RPMI8226 (cell line): ENCODE data around the gene ACACB.

Experiments used
- DNase-seq: peaks from one replicate; pipeline ENCODE4 v3.0.0-alpha.2; 2015

Gene ACACB

DNA sequence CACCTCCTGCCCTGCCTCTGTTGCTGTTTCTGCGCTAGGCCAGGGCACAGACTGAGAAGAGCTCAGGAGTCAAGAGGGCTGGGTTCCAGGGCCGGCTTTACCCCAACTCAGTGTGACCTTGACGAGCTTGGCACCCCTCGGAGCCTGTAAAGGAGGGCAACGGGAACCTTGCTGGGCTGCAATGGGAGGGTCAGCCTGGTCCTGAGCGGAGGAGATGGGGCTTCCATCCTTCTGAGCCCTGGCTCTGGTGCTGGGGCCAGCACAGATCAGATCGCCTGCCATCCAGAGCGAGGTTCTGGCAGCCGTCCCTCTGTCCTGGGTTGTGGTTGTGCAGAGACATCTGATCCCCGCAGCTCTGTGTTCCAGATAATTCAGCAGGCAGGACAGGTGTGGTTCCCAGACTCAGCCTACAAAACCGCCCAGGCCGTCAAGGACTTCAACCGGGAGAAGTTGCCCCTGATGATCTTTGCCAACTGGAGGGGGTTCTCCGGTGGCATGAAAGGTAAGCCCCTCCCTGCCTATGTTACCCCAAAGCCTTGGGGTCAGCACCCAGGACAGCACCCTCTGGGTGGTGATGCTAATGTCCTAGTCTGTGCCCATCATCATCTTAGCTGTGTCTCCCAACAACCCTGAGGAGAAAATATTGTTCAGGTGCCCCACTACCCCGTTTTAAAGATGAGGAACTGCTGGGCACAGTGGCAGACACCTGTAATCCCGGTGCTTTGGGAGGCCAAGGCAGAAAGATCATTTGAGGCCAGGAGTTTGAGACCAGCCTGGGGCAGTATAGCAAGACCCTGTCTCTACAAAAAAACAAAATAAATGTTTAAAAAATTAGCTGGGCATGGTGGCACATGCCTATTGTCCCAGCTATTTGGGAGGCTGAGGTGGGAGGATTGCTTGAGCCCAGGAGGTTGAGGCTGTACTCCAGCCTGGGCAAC lies 142.5 kb downstream of the ACACB start:
- no peak for DNase-seq

DNA sequence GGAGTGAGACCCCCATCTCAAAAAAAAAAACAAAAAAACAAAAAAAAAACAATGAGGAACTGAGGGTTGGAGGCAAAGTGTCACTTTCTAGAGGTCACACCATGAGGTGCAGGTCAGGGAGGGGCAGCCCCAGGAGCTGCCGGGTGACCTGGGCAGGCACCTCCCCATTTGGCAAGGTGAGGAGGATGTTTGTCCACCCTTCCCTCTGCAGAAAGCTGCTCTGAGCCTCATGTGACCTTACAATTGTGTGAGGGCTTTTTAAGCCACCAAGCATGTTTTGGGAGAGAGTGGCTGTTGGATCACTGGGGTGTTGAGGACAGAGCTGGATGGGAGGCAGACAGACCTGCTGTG lies 143.1 kb downstream of the ACACB start:
- DNase-seq = no peak

DNA sequence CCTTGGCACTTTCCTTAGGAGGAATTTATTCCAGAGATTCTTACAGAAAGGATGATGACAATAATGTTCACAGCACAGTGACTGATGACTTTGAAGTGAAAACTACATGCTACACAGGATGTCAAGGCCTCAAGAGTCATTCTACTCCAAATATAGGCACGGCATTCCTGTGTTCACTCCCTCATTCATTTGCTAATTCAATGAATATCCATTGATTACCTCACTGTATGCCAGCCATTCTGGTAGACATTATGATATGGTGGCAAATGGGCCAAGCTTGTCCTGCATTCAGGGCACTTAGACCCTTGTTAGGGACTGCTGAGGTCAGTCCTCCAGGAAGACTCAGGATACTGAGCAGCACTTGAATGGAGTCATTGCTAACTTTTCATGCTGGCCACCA lies 144.7 kb downstream of the ACACB start:
- no peak for DNase-seq

DNA sequence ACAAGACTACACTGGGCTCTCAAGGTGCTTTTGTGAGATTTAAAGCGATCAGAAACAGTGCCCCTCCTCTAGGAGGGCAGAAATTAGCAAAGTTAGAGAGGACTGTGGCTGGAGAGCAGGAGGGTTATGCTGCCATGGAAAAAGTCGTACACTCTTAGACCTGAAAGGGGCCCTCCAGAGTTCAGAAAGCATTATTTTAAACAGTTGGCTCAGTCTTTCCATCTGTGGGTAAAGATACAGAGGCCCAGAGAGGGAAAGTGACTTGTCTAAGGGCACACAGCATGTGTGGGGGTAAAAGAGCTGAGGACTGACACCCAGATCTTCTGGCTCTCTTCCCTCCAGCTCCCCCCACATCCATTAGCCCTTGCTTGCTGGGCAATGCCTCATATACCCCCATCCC lies 145.6 kb downstream of the ACACB start:
- no peak for DNase-seq

DNA sequence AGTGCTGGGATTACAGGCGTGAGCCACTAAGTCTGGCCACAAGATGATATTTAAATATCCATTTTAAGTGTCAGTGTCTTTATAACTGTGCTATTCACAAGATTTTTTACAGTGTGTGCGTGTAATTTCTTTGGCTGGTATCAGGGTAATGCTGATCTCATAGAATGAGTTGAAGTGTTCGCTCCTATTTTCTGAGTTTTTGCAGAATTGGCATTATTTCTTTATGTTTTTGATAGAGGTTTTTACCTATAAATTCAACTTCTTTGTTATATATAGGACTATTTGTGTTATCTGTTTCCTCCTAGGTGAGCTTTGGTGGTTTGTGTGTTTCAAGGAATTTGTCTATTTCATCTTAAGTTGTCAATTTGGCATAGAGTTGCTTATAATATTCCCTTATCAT lies 147.1 kb downstream of the ACACB start:
- no peak for DNase-seq

DNA sequence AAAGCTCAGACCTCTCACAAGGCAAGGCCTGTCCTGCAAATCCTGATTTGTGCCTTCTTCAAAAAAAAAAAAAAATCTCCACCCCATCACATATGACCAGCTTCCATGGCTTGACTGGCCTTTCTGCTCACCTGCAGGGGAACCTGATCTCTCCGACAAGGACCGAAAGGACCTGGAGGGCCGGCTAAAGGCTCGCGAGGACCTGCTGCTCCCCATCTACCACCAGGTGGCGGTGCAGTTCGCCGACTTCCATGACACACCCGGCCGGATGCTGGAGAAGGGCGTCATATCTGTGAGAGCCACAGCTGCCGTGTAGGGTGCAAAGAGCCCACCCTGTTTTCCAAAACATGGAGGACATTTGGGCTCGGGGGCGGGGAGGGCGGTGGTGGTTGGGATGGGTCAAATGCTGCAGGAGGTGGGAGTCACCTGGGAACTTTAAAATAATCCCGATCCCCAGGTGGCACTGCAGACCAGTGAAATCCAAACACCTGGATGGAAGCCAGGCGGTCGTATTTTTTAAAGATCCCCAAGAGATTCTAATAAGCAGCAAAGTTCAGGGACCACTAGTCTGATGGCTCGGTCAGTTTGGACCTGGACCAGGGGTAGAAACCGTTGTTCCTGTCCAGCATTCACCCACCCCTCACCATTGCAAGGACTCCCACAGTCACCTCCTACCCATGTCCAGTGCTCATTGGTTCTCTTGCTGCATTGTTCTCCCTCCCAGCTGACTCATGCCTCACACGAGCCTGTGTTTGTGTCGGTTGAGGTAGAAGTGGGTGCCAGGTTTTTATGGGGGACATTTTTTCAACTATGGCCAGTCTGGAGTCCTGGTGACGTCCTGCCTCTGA lies 147.9 kb downstream of the ACACB start:
- DNase-seq = peak; percentile 87

DNA sequence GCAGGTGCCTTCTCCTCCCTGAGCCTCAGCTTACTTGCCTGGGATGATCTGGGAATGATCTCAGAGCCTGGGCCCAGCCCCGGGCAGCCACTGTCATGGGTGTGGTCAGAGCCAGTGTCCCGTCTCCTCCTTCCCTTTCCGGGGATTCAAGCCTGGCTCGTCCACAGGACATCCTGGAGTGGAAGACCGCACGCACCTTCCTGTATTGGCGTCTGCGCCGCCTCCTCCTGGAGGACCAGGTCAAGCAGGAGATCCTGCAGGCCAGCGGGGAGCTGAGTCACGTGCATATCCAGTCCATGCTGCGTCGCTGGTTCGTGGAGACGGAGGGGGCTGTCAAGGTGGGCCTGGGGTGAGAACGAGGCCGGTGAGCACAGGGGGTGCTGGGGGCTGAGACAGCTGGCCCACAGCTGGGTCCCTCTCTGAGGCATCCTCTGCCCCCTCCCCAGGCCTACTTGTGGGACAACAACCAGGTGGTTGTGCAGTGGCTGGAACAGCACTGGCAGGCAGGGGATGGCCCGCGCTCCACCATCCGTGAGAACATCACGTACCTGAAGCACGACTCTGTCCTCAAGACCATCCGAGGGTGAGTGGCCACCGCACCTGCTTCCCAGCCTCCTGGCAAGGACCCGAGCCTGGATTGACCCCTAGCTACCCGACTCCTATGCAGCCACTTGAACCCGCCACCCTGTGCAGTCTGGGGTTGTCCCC lies 148.7 kb downstream of the ACACB start:
- no peak for DNase-seq

DNA sequence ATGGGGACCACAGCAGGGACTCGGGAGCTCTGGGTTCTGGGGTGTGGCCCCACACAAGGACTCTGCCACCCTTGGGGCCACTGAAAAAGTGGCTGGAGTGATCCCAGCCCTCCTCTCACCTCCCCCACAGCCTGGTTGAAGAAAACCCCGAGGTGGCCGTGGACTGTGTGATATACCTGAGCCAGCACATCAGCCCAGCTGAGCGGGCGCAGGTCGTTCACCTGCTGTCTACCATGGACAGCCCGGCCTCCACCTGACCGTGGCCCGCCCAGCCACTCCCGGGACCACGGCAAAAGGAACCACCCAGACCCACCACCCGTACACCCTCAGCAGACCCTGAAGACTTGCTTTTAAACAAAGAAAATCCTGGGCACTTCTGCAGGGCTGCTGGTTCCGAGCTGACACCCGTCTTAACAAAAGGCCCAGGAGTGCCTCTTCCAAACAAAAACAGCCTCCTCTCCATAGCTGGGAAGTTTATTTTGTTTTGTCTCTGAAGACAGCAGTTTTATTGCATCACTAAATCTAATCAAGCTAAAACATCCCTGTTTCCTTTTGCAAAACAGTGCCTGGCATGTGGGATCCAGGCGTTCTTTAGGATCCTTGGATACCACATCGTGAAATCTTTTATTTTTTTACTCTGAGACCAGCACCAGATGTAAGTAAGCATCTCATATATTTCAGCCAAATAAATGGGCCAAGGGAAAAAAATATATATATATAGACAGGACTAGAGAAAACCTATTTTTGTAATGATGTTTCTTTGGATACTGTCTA lies 149.9 kb downstream of the ACACB start:
- DNase-seq = no peak

DNA sequence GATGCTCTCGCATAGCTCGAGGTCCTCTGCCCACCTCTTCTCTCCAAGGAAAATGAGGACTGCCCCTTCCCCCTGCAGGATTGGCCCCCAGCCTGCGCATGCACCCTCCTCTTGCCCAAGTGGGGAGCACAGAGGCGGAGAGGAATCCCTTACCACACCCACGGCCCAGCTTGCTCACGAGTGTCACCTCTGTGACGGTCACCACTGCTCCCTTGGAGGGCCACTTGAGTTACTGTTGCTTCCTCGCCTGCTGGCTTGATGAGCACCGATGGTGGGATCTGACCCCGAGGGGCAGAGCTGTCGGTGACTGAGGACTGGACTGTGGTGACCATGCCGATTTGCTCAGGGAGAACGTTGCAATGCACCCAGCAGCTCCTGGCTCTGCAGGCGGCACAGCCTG lies 151.0 kb downstream of the ACACB start:
- DNase-seq = no peak

DNA sequence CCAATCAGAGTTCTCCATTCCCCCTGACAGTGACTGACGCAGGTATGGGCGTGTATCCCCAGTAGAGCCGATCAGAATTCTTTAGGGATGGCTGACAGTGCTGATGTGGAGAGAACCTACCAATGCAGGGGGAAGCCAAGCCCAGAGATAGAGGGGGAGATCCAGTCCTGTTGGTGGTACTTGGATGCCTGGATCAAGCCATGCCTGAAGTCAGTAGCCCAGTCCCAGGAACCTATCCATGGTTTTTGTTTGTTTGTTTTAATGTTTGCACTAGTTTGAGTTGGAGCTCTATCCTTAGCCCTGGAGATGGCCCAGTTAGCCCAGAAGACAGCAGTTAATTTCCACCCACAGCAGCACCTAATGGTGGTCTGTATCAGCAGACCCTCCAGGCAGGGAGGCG lies 152.5 kb downstream of the ACACB start:
- DNase-seq = no peak

DNA sequence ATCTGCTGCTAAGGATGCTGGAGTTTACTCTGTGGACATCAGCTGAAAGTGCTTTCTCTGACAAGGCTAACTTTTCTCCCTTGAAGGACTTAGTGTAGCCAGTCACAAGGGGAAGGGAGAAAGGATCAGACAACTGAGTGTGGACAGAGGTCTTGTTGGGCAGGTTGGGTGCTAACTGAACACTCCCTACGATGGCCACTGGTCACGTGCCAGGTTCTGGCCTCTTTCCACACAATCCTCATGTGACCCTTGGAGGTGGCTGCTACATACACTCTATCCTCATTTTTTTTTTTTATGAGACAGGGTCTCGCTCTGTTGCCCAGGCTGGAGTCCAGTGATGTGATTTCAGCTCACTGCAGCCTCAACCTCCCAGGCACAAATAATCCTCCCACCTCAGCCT lies 153.0 kb downstream of the ACACB start:
- no peak for DNase-seq

DNA sequence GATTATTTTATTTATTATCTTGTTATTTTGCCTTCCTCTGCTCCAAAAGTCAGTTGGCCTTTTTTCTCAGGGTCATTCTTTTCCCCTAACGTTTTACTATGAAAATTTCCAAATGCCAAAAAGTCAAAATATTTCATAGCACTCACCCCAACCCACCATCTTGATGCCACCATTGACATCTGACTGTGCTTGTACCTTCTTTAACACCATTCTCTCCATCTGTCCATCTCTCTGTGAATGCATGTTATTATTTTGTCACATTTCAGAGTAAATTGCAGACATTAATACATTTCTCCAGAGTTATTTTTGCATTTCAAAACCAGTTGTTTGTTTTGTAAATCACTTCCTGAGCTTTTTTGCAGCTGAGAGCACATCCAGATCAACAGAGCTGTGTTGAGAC lies 154.1 kb downstream of the ACACB start:
- no peak for DNase-seq

DNA sequence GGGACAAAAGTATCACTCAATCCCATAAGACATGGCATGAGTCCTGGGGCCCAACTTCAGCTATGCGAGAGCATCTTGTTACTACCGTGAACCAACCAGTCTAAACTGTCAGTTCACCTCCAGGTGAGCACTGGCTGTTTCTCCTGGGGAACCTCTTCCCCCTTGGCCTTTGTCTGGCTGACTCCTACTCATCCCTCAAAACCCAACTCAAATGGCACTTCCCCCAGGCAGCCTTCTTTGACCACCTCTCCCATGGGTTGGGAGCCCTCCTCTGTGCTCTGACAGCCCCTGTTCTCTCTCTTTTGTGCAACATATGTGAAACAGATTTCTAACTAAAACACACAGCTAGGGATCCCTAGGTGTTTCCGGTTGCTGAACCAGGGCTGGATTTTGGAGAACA lies 155.0 kb downstream of the ACACB start:
- DNase-seq = no peak

DNA sequence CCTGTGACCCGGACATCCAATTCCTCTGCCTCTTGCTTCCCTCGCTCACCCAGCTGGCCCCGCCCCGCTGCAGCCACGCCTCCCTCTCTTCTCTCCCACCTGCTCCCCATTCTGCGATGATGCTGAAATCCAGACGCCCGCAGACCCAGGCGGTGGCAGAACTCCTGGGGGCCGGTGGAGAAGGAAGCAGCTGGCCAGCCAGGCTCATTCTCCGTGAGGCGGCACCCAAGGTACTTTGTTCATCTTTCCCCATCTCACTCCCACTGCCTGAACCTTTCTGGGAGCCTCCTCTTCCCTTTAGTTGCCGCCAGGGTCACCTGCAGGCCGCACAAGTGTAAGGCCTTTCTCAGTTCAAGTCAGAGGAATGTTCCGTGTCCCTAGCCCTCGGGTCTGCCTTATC lies 157.0 kb downstream of the ACACB start:
- no peak for DNase-seq

DNA sequence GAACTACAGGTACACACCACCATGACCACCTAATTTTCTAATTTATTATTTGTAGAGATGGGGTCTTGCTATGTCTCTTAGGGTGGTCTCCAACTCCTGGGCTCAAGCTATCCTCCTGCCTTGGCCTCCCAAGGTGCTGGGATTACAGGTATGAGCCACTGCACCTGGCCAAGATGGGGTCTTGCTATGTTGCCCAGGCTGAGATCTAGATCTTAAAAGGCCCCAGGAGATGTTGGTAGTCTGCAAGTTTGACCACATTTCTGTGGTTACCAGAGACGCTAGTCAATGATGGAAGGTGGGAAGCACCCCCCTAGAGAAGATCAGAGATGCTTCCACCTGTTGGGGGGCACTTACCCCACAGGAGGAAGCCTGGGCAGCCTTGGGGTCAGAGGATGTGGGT lies 158.0 kb downstream of the ACACB start:
- DNase-seq = no peak

DNA sequence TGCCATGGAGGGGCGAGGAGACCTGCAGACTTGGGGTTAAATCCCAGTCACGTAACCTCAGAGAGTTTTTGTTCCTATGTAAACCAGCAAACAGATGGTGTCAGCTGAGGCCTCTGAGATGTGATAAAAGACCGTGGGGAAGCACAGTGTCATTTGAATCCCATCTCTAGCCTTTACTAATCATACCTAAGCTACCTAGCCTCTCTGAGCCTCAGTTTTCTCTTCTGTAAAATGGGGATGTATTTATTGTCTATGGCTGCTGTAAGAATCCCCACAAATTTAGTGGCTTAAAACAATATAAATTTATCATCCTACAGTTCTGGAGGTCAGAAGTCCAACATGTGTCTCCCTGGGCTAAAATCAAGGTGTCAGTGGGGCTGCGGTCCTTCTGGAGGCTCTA lies 158.8 kb downstream of the ACACB start:
- no peak for DNase-seq

DNA sequence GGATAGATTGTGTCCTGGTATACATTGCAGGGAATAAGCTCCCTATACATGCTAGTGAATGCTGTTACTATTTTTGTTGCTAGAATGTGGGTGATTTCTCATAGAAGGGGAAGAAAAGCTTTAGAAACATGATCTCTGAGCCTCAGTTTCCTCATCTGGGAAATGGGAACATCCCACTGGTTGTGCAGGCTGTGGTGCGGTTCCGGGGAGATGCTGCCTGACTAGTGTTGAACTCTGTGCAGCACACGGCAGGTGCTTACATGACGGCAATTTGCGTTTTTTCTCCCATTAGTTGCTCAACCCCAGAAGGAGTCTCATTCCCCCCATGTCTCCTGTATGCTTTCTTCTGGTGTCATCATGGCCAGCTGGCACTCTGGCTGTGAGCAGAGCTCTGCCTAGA lies 159.8 kb downstream of the ACACB start:
- DNase-seq = no peak

DNA sequence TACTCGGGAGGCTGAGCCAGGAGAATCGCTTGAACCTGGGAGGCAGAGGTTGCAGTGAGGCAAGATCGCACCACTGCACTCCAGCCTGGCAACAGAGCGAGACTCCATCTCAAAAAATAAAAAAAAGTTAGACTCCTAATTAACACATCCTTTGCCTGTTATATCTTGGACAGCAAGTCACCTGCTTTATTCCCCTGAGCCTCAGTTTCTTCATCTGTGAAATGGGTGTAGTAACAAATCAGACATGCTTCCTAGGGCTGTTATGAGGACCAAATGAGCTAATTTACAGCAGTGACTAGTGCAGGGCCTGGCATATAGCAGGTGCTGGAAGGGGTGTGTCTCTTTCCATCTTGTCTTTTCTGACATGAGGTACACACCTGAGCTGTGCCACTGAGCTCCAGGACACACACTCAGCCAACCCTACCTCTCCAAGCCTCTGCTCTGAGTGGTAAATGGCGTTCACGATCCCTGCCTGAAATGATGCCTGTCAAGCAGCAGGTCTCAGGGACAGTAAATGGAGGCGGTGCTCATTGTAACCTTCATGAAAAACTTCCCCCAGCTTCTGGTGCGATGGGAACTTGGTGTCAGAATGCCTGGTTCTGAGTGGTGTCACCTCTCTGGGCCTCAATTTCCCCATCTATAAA lies 161.0 kb downstream of the ACACB start:
- DNase-seq = no peak

DNA sequence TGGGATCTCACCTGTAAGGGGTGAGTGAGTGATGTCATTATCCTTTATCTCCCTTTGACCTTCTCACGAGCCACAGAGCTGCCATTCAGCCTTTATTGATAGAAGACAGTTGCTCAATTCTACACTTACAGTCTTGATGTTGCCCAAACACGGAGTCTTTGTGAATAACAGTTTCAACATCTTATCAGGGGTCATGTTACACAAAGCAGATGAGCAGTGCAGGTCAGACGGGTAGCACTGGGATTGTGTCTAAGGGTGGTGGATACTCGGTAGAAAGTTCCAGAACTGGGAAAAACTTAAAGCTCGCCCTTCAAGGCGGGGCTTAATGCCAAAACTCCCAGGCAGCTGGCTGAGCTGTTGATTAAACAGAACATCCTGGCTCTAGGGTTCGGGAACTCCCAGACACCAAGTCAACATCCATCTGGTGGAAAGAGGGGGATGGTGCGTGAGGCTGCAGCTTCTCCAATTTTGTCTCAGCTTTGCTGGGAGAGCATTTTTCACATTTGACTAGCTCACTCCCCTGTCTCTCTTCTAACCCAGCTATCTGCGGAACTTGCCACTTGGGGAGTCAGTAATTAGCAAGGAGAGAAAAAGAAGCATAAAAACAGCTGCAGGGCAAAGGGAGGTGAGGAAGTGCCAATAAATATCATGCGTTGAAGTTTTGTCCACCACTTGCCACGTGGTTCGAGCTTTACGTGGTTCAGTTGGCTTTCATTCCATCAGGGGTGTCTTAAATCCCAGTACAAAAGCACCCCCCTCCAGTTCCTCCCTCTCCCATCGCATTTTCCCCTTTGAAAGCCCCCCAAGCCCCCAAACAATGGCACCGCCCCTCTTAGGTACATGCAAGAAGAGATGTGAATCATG lies 161.7 kb downstream of the ACACB start:
- DNase-seq = no peak

DNA sequence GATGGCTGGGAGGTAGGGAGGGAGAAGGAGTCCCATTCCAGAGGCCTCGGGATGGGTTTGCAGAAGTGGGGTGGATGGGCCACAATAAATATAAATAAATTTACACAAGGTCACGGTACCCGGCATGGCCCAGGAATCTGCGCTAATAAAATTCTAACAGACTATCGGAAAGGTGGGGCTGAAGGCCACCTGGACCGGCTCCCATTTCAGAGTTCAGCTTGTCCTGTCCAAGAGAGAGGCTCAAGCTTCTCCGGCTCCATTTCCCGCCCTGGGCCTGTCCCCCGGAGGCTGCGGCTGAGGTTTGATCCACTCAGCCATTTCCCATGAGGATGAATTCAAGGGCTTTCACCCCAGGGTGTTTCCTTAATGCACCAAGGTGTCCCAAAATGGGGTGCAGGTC lies 162.5 kb downstream of the ACACB start:
- DNase-seq = no peak

DNA sequence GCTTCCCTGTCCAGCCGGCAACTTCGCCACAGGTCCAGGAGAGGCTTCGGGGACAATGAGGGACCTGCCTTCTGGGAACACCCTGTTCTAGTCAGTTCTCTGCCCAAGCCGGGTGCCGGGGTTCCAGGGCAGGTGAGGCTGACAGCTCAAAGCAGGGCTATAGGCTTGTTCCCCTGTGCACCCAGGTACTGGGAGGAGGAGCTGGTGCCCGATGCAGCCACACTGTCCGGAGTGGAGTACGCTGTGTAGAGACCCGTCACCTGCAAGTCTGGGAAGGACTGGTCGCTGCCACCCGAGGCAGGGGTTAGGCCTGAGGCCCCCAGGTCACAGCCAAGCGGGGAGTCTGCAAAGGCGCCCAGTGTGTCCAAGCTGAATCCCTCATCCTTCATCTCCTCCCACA lies 163.1 kb downstream of the ACACB start:
- DNase-seq = no peak
